ENCODE data around the gene SLAMF1. TPM values are rescaled to one million over a fixed set of nuclear protein-coding genes. Genes with fewer than 3 reads are reported as not detected.

Gene SLAMF1
- total RNA-seq, 1 experiment from 2014 or later = 0.30 TPM

DNA sequence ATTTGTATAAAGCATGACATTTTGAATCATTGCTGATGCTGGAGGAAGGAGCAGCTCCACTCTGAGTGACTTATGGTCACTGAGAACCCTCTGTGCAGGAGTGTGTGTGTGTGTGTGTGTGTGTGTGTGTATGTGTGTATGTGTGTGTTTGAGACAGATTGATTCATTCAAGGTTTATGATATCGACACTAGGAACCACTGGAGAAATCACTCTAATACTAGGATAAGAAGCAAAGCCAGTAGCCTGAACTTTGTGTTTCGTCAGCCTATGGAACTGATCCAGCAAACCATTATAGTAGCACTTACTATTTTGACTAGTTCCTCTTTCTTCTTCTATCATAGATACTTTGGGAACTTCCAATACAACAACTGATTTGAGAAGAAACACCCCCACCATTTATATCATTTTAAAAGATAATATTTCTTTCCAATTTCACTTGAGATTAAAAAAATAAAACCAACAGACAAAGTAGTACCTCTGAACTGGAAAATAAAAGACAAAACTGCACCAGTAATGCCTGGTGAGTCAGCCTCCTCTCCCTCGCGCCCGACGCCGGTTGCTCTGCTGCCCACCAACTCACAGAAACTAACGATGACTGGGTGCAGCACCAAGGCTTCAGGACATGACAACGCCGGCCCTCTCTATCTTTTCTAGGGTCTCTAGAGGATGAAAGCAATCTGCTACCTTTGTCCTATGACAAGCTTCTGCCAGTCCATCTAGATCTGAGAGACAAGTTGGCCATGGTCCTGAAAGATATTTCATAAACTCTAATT lies 20.9 kb downstream of the SLAMF1 start:
- no peak overlapping the region for H3K4me3 ChIP-seq (ENCODE audit: low read length)

DNA sequence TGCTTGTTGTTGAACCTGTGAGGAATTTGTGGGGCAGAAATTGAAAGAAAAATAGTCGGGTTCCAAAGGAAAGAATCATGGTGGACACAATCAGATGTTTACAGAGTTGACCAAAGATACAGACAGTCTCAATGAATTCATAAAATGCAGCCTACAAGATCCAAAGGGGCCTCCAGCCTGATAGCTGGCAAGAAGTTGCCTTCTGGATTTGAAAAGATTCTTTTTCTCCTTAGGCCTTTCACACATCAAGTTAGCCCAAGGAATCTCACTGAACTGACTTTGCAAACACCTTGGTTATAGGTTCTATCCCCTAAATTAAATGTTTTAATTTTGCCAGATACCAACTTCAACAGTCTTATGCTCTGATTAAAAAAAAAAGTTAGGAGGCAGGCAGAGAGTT lies 21.5 kb downstream of the SLAMF1 start:
- Histone ChIP-seq H3K4me3 (ENCODE audit: low read length) (no peak overlapping the region), H3K4me1 (ENCODE audit: low read length) (peaks cover 63% of the 10 kb centered on the region), H3K27ac (ENCODE audit: low read length) (no peak overlapping the region), H3K27me3 (ENCODE audit: low read length) (no peaks in the 10 kb centered on the region), H3K36me3 (ENCODE audit: insufficient read depth, low read length) (no peaks in the 10 kb centered on the region), H2AFZ (ENCODE audit: low read length) (peak overlapping the region; percentile 52; the same call in 1 of the 2 replicates), H3K9ac (ENCODE audit: low read length) (no peak overlapping the region; the same call in 1 of the 2 replicates), H3K9me2 (replicated peaks; ENCODE audit: insufficient read depth, low read length) (no peaks in the 10 kb centered on the region), H4K20me1 (ENCODE audit: insufficient read depth, low read depth, low read length) (no peaks in the 10 kb centered on the region), H3K79me2 (ENCODE audit: low read length) (no peaks in the 10 kb centered on the region), H3K9me3 (ENCODE audit: low read length) (no peaks in the 10 kb centered on the region), H3K4me2 (ENCODE audit: low read depth, low read length, poor library complexity, severe bottlenecking) (peak overlapping the region; percentile 50)
- no peak for DNase-seq

More for the DNA sequence above, 20.9 kb downstream of the SLAMF1 start:
- Histone ChIP-seq H3K79me2 (ENCODE audit: low read length) (no peaks in the 10 kb centered on the region), H2AFZ (ENCODE audit: low read length) (no peak overlapping the region; the same call in 1 of the 2 replicates), H3K9me3 (ENCODE audit: low read length) (no peaks in the 10 kb centered on the region), H3K27ac (ENCODE audit: low read length) (no peak overlapping the region), H3K4me1 (ENCODE audit: low read length) (peaks cover 60% of the 10 kb centered on the region), H4K20me1 (ENCODE audit: insufficient read depth, low read depth, low read length) (no peaks in the 10 kb centered on the region), H3K9ac (ENCODE audit: low read length) (no peak overlapping the region; the same call in 1 of the 2 replicates), H3K36me3 (ENCODE audit: insufficient read depth, low read length) (no peaks in the 10 kb centered on the region), H3K9me2 (replicated peaks; ENCODE audit: insufficient read depth, low read length) (no peaks in the 10 kb centered on the region), H3K4me2 (ENCODE audit: low read depth, low read length, poor library complexity, severe bottlenecking) (peak overlapping the region; percentile 50), H3K27me3 (ENCODE audit: low read length) (no peaks in the 10 kb centered on the region)
- DNase-seq = no peak

DNA sequence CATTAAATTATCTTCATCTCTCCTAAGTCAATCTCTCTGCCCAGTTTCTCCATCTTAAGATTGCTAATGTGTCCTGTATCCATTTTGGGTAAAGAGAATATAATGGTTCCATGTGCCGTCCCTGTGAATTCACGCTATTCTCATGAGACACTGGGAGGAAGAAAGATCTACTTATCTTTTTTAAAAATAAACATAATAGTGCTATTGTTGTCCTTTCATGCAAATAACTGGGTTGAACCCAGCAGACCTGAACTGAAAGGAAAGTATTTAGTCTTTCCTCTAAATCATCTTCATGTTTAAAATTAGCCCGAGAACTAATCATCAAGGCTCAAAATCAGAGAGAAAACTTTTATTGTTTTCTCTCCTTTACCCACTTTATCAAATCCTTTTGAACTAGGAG lies 22.4 kb downstream of the SLAMF1 start:
- H3K9me2 ChIP-seq (replicated peaks; ENCODE audit: insufficient read depth, low read length) = no peaks in the 10 kb centered on the region
- H3K27me3 ChIP-seq (ENCODE audit: low read length) = no peaks in the 10 kb centered on the region
- H3K4me2 ChIP-seq (ENCODE audit: low read depth, low read length, poor library complexity, severe bottlenecking) = peak overlapping the region; percentile 50
- no peak overlapping the region for H3K9ac ChIP-seq (ENCODE audit: low read length)
- H3K9me3 ChIP-seq (ENCODE audit: low read length) = no peaks in the 10 kb centered on the region
- H3K79me2 ChIP-seq (ENCODE audit: low read length) = no peaks in the 10 kb centered on the region
- no peaks in the 10 kb centered on the region for H4K20me1 ChIP-seq (ENCODE audit: insufficient read depth, low read depth, low read length)
- peak overlapping the region; percentile 52 for H2AFZ ChIP-seq (ENCODE audit: low read length)
- no peak overlapping the region for H3K27ac ChIP-seq (ENCODE audit: low read length)
- no peaks in the 10 kb centered on the region for H3K36me3 ChIP-seq (ENCODE audit: insufficient read depth, low read length)
- H3K4me3 ChIP-seq (ENCODE audit: low read length) = peak overlapping the region; percentile 28
- DNase-seq = peak; percentile 72
- H3K4me1 ChIP-seq (ENCODE audit: low read length) = peaks cover 68% of the 10 kb centered on the region

DNA sequence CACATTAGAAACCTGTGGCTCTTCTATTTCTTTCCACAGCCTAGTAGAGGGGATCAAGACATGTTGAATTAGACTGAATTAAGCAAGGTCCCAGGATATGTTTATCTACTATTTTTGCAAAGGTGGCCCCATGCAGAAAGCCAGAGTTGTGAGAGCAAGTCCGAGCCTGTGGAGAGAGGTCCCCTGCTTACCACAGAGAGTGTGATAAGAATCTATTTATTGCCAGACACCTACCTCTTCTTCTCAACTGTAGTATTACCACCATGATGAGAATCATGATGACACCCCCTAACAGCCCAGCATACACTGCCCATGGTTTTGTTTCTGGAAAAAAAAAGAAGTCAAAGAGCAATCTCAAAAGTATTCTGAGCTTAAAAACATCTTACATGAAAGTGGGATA lies 23.0 kb downstream of the SLAMF1 start:
- Histone ChIP-seq H3K4me2 (ENCODE audit: low read depth, low read length, poor library complexity, severe bottlenecking) (peak overlapping the region; percentile 50), H2AFZ (ENCODE audit: low read length) (peak overlapping the region; percentile 52; the same call in 1 of the 2 replicates), H3K4me3 (ENCODE audit: low read length) (no peak overlapping the region), H3K79me2 (ENCODE audit: low read length) (no peaks in the 10 kb centered on the region), H3K27me3 (ENCODE audit: low read length) (no peaks in the 10 kb centered on the region), H3K4me1 (ENCODE audit: low read length) (peaks cover 68% of the 10 kb centered on the region), H3K36me3 (ENCODE audit: insufficient read depth, low read length) (no peaks in the 10 kb centered on the region; the same call in 1 of the 2 replicates), H3K27ac (ENCODE audit: low read length) (no peak overlapping the region), H4K20me1 (ENCODE audit: insufficient read depth, low read depth, low read length) (no peaks in the 10 kb centered on the region), H3K9me3 (ENCODE audit: low read length) (peaks cover 5% of the 10 kb centered on the region; the same call in 1 of the 2 replicates), H3K9ac (ENCODE audit: low read length) (no peak overlapping the region), H3K9me2 (replicated peaks; ENCODE audit: insufficient read depth, low read length) (no peaks in the 10 kb centered on the region)
- DNase-seq = no peak

DNA sequence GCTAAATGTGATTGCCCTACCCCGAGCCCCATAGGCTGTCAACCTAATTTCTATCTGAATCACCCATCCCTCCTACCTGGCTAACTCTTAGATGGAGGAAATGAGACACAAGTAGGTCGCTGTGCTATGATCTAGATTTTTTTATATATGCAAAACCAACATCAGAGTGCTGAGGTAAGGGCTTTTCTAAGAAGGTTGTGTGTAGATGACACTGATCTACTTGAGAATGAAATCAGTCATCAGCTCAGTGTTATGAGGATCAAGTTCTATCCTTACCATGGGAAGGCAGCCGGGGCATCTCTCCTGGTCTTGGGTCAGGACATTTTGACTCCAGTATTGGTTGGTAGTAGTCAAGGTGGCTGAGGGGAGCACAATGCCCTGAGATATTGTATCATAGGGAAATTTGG lies 23.6 kb downstream of the SLAMF1 start:
- H3K79me2 ChIP-seq (ENCODE audit: low read length) = no peaks in the 10 kb centered on the region
- no peak overlapping the region for H2AFZ ChIP-seq (ENCODE audit: low read length)
- no peak overlapping the region for H3K27ac ChIP-seq (ENCODE audit: low read length)
- DNase-seq = peak; percentile 61
- peaks cover 5% of the 10 kb centered on the region; the same call in 1 of the 2 replicates for H3K9me3 ChIP-seq (ENCODE audit: low read length)
- H3K4me2 ChIP-seq (ENCODE audit: low read depth, low read length, poor library complexity, severe bottlenecking) = peak overlapping the region; percentile 50
- no peak overlapping the region for H3K4me3 ChIP-seq (ENCODE audit: low read length)
- no peaks in the 10 kb centered on the region for H4K20me1 ChIP-seq (ENCODE audit: insufficient read depth, low read depth, low read length)
- no peak overlapping the region for H3K9ac ChIP-seq (ENCODE audit: low read length)
- H3K9me2 ChIP-seq (replicated peaks; ENCODE audit: insufficient read depth, low read length) = no peaks in the 10 kb centered on the region
- H3K36me3 ChIP-seq (ENCODE audit: insufficient read depth, low read length) = no peaks in the 10 kb centered on the region; the same call in 1 of the 2 replicates
- no peaks in the 10 kb centered on the region for H3K27me3 ChIP-seq (ENCODE audit: low read length)
- H3K4me1 ChIP-seq (ENCODE audit: low read length) = peaks cover 68% of the 10 kb centered on the region

DNA sequence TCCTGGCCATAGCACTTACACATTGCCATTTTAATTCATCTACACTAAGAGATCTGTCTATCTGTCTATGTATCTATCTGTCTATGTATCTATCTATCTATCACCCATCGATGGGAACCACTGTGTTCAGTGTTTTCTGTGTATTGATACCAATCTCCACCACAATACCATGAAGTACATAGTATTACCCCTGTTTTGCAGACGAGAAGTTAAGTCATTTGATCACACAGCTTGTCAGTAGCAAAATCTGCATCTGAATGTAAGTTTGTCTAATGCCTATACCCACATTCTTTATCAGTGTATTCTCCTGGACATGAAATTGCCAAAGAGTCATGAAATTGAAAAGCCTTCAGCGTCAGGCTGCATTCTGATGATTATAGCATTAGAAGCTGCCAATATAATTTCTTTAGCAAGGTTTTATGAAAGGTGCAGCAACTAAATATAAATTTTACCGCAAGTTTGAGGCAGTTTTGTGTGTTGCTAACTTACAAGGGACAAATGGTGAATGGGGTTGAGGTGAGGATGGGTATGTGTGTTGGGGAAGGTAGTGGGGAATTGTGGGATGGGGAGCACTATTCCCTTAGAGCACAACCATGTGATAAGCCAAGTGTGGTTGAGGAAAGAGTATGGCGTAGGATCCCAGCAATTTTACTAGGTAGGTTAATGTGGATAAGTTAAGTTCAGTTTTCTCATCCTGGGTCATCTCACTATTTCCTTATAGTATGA lies 24.2 kb downstream of the SLAMF1 start:
- H4K20me1 ChIP-seq (ENCODE audit: insufficient read depth, low read depth, low read length) = no peaks in the 10 kb centered on the region
- H3K9ac ChIP-seq (ENCODE audit: low read length) = no peak overlapping the region
- no peaks in the 10 kb centered on the region for H3K79me2 ChIP-seq (ENCODE audit: low read length)
- no peak overlapping the region for H3K27ac ChIP-seq (ENCODE audit: low read length)
- H3K4me3 ChIP-seq (ENCODE audit: low read length) = no peak overlapping the region
- peaks cover 5% of the 10 kb centered on the region; the same call in 1 of the 2 replicates for H3K9me3 ChIP-seq (ENCODE audit: low read length)
- H3K4me2 ChIP-seq (ENCODE audit: low read depth, low read length, poor library complexity, severe bottlenecking) = peak overlapping the region; percentile 50
- no peaks in the 10 kb centered on the region for H3K27me3 ChIP-seq (ENCODE audit: low read length)
- H2AFZ ChIP-seq (ENCODE audit: low read length) = no peak overlapping the region
- peaks cover 68% of the 10 kb centered on the region for H3K4me1 ChIP-seq (ENCODE audit: low read length)
- DNase-seq = no peak
- H3K9me2 ChIP-seq (replicated peaks; ENCODE audit: insufficient read depth, low read length) = no peaks in the 10 kb centered on the region
- H3K36me3 ChIP-seq (ENCODE audit: insufficient read depth, low read length) = no peaks in the 10 kb centered on the region; the same call in 1 of the 2 replicates

DNA sequence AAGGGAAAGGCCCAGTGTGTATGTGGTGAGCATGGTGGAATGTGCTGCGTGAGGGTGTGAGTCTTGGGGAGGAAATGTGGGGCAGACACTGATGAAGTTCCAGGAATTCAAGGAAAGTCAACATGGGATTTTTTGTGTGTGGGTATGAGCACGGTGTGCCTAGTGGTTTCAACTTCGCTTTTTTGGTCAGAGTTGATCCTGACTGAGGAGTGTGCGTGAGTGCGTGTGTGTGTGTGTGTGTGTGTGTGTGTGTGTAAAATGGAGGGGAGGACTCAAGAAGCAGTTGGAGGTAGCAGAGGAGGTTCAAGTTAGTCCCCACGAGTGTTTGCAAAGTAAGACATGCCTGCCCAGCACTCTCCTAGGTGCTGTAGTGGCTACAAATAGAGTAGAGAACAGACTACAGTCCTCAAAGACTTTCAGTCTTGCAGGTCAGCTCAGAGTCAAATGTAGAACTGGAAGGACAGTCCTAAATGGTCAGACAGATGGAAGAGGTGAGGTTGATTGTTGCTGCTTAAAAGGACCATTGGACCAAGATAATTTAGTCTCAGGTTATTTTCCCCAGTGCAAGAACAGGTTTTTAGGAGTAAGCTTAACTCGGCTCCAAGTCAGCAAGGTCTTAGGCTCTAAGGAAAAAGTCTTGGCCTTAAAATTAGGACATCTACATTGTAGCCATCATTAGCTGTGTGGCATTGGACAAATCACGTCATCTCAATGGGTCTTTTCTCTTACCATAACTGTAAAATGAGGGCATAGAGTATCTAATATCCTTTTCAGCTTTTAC lies 25.0 kb downstream of the SLAMF1 start:
- H2AFZ ChIP-seq (ENCODE audit: low read length) = no peak overlapping the region

More for the DNA sequence above, 25.0 kb downstream of the SLAMF1 start:
- peaks cover 65% of the 10 kb centered on the region for H3K4me1 ChIP-seq (ENCODE audit: low read length)
- no peak overlapping the region for H3K4me3 ChIP-seq (ENCODE audit: low read length)
- H3K27ac ChIP-seq (ENCODE audit: low read length) = no peak overlapping the region
- H3K9me2 ChIP-seq (replicated peaks; ENCODE audit: insufficient read depth, low read length) = no peaks in the 10 kb centered on the region
- H3K36me3 ChIP-seq (ENCODE audit: insufficient read depth, low read length) = no peaks in the 10 kb centered on the region; the same call in 1 of the 2 replicates
- DNase-seq = no peak
- no peaks in the 10 kb centered on the region for H3K79me2 ChIP-seq (ENCODE audit: low read length)
- H3K9ac ChIP-seq (ENCODE audit: low read length) = no peak overlapping the region
- H3K27me3 ChIP-seq (ENCODE audit: low read length) = no peaks in the 10 kb centered on the region
- H4K20me1 ChIP-seq (ENCODE audit: insufficient read depth, low read depth, low read length) = no peaks in the 10 kb centered on the region
- H3K9me3 ChIP-seq (ENCODE audit: low read length) = peaks cover 5% of the 10 kb centered on the region; the same call in 1 of the 2 replicates
- no peak overlapping the region for H3K4me2 ChIP-seq (ENCODE audit: low read depth, low read length, poor library complexity, severe bottlenecking)
